Activated B cell treated with CpG ODN at 0.5 μM for 24 hours (primary cell): Measurements from ENCODE around the gene DMBT1. TPM values are rescaled to one million over a fixed set of nuclear protein-coding genes. Genes with fewer than 3 reads are reported as not detected.

Experiments used
- ATAC-seq: fragments of 200-7000 bp; cut with Tn5 transposase; one replicate; pipeline ENCODE4 v1.10.0; 2021; ENCODE audit warnings: low read depth, mild to moderate bottlenecking, moderate library complexity
- CTCF ChIA-PET: fragments of 350-600 bp; sonication (Branson Sonifier 250); formaldehyde crosslinking; loops from one replicate; lab custom pipeline; 2021; ENCODE audit warnings: antibody characterized with exemption; lab: Charles Lee
- POLR2A ChIA-PET: fragments of 350-600 bp; sonication (Branson Sonifier 250); formaldehyde crosslinking; loops from one replicate; lab custom pipeline; 2021; ENCODE audit warnings: antibody characterized with exemption; lab: Charles Lee
- DNase-seq: peaks from one replicate; pipeline ENCODE4 v3.0.0; 2022
- H3K27ac Mint-ChIP-seq: one replicate; pipeline ENCODE4 v1.8.0; 2020; ENCODE audit warnings: mixed read lengths
- H3K27me3 Mint-ChIP-seq: one replicate; pipeline ENCODE4 v1.8.0; 2021; ENCODE audit warnings: mixed read lengths
- H3K36me3 Mint-ChIP-seq: one replicate; pipeline ENCODE4 v1.8.0; 2021; ENCODE audit warnings: low read depth, mixed read lengths
- H3K4me1 Mint-ChIP-seq: one replicate; pipeline ENCODE4 v1.8.0; 2021; ENCODE audit warnings: mixed read lengths
- H3K4me3 Mint-ChIP-seq: one replicate; pipeline ENCODE4 v1.8.0; 2020; ENCODE audit warnings: mild to moderate bottlenecking, mixed read lengths
- H3K9me3 Mint-ChIP-seq: one replicate; pipeline ENCODE4 v1.8.0; 2020; ENCODE audit warnings: mixed read lengths
- intact Hi-C: fragments of 100-400 bp; cut with micrococcal nuclease; formaldehyde crosslinking; loops from one replicate; pipeline ENCODE4 v1.15.1; 2024
- total RNA-seq: library from RNA; stranded (reverse); gene quantifications from 2 replicates; pipeline ENCODE4 v1.2.3, GENCODE V29; 2022
- TF ChIP-seq, protein P1 (sequence below): fragments of 200-600 bp; IDR thresholded peaks from one replicate; pipeline ENCODE4 v1.8.0; 2022; ENCODE audit warnings: antibody characterized with exemption, mild to moderate bottlenecking

DMBT1 gene
- total RNA-seq, 1 donor from 2014 or later, result not detected

DNA sequence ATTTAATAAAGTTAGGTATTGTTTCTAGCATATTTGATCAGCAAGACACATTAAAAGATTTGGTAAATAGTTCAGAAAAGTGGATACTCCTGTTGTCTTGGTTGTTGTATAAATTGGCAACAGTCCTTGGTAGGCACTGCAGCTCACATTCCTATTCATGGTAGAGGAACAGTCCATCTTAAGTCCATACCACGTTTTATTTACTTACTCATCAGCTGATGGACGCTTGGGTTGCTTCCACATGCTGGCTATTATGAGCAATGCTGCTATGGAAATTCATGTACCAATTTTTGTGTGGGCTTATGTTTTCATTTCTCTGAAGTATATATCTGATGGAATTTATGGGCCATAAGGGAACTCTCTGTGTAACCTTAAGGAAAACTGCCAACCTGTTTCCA is 95.8 kb downstream of the DMBT1 start:
- DNase-seq (no peak), ATAC-seq (no peak)
- POLR2A ChIA-PET, result no interaction called here
- intact Hi-C loops, result no loop called here
- Mint-ChIP-seq H3K4me3 (no peak overlapping the region), H3K4me1 (no peaks in the 10 kb centered on the region), H3K27ac (no peak overlapping the region), H3K27me3 (peaks cover 3% of the 10 kb centered on the region), H3K9me3 (no peaks in the 10 kb centered on the region), H3K36me3 (no peaks in the 10 kb centered on the region)
- TF ChIP-seq, protein P1, sequence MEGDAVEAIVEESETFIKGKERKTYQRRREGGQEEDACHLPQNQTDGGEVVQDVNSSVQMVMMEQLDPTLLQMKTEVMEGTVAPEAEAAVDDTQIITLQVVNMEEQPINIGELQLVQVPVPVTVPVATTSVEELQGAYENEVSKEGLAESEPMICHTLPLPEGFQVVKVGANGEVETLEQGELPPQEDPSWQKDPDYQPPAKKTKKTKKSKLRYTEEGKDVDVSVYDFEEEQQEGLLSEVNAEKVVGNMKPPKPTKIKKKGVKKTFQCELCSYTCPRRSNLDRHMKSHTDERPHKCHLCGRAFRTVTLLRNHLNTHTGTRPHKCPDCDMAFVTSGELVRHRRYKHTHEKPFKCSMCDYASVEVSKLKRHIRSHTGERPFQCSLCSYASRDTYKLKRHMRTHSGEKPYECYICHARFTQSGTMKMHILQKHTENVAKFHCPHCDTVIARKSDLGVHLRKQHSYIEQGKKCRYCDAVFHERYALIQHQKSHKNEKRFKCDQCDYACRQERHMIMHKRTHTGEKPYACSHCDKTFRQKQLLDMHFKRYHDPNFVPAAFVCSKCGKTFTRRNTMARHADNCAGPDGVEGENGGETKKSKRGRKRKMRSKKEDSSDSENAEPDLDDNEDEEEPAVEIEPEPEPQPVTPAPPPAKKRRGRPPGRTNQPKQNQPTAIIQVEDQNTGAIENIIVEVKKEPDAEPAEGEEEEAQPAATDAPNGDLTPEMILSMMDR, result no peak
- CTCF ChIA-PET, result no interaction called here

DNA sequence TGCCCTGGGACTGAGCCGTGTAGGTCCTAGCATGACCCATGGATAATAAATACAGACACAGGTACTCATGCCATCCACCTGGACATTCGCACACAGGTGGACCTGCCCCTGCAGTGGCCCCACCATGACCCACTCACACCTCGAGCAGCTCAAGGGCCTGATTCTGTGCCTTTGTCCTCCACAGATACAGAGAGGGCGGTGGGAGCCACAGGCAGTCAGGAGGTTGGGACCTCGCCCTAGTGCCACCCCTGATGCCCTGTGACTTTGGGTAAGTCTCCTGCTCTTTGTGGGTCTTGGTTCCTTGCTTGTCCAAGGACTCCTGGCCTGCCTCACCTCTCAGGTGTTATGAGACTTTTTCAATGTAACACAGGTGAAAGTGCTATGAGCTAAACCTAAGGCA is 96.2 kb downstream of the DMBT1 start:
- no peak overlapping the region for H3K27ac Mint-ChIP-seq
- TF ChIP-seq, protein P1, result no peak
- intact Hi-C loops, result no loop called here
- POLR2A ChIA-PET, result no interaction called here
- no peak for DNase-seq
- CTCF ChIA-PET, result no interaction called here
- H3K9me3 Mint-ChIP-seq, result no peaks in the 10 kb centered on the region
- ATAC-seq, result no peak
- no peaks in the 10 kb centered on the region for H3K36me3 Mint-ChIP-seq
- no peaks in the 10 kb centered on the region for H3K4me1 Mint-ChIP-seq
- H3K27me3 Mint-ChIP-seq, result peaks cover under 1% of the 10 kb centered on the region
- H3K4me3 Mint-ChIP-seq, result no peak overlapping the region

DNA sequence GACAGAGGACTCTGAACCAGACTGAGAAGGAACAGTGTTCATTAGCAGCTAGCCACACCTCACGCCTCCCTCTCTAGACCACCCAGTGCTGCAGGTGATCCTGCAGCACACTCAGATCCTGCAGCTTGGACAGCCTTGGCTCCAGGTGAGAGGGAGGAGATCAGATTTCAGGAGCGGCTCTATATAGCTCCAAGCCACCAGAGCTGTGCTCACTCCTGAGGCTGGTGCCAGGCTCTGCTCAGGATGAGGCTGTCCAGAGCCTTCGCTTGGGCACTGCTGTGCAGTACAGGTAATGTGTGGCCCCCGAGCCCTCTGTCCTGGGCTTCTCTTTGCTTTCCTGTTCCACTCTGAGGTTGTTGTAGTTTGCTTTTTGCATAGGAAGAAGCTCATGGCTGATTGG is 96.7 kb downstream of the DMBT1 start:
- ChIA-PET CTCF (no interaction called here), POLR2A (no interaction called here)
- intact Hi-C loops, result no loop called here
- no peak overlapping the region for H3K27ac Mint-ChIP-seq
- H3K36me3 Mint-ChIP-seq, result no peaks in the 10 kb centered on the region
- TF ChIP-seq, protein P1, result no peak
- no peak for ATAC-seq
- H3K4me1 Mint-ChIP-seq, result no peaks in the 10 kb centered on the region
- H3K4me3 Mint-ChIP-seq, result no peak overlapping the region
- no peak for DNase-seq
- no peaks in the 10 kb centered on the region for H3K27me3 Mint-ChIP-seq
- H3K9me3 Mint-ChIP-seq, result no peaks in the 10 kb centered on the region

DNA sequence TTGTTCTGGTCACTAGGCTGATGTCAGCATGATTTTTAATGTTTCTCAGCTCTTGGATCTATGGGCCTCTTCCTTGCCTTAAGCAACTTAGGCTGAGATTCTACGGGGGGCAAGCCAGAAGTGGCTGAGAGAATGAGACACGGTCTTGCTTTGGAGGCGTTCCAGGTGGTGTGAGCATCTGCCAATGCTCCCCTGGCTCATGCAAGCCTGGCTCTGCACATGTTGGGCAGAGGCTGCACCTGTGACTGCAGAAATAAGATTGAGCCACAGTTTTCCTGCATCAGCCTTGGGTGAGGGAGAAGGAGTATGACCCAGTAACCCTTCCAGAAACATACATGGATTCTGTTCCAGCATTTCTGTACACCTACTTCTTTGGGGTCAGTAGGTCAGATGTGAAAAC is 97.2 kb downstream of the DMBT1 start:
- intact Hi-C loops, result no loop called here
- TF ChIP-seq, protein P1, result no peak
- H3K27ac Mint-ChIP-seq, result no peak overlapping the region
- no peak overlapping the region for H3K4me3 Mint-ChIP-seq
- DNase-seq (no peak), ATAC-seq (no peak)
- no peaks in the 10 kb centered on the region for H3K36me3 Mint-ChIP-seq
- no peaks in the 10 kb centered on the region for H3K27me3 Mint-ChIP-seq
- POLR2A ChIA-PET, result no interaction called here
- H3K9me3 Mint-ChIP-seq, result no peaks in the 10 kb centered on the region
- CTCF ChIA-PET, result no interaction called here
- H3K4me1 Mint-ChIP-seq, result no peaks in the 10 kb centered on the region

DNA sequence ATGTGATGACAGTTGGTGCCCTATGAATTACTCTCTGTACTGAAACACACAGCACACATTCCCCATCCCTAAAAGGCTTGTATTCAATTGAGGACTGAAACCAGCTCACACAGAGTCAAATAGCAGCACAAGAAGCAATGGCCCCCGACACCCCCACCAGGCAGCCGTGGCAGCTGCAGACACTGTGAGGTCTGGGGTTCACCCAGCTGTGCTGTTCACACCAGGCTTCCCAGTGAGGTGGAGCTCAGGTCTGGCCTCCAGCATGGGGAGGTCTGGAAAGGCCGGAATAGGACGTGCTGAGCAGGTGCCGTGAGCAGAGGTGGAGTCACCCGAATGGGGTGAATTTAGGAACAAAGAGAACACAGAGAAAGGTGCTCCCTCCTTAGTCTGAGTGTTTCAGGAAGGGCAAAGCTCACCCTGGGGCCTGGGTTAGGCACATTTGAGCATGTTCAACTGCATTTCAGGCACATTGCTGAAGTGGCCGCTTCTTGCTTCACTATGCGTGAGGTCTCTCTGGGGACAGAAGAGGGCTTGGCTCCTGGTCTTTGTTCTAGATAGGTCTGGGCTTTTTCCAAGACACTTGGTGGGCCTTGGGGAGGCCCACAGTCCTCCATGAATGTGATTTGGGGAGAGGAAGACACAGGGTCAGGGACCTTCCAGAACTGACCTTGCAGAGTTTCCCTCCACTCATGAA is 97.9 kb downstream of the DMBT1 start:
- Mint-ChIP-seq H3K36me3 (no peaks in the 10 kb centered on the region), H3K27me3 (no peaks in the 10 kb centered on the region), H3K4me1 (no peaks in the 10 kb centered on the region), H3K27ac (no peak overlapping the region), H3K9me3 (no peaks in the 10 kb centered on the region), H3K4me3 (no peak overlapping the region)
- TF ChIP-seq, protein P1, result no peak
- POLR2A ChIA-PET, result no interaction called here
- ATAC-seq (no peak), DNase-seq (no peak)
- intact Hi-C loops, result no loop called here
- CTCF ChIA-PET, result no interaction called here
